Measurements from ENCODE around the gene RSAD2.

DNA sequence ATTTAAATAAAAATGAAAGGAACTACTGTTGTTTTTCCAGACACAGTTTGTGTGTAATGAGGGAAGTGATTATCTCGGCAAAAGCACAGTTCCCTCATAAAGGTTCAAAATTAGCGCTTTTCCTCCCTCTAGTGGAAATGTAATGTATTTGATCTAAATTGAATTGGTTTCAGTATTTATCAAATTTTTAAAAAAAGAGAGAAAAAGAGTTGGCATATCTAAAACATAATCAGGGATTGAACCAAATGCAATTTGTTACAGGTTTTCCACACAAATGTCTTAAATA is 49.3 kb upstream of the RSAD2 start:
- TF ChIP-seq POLR2A (IDR thresholded peaks at IDR 0.05) (no peak), CTCF (IDR thresholded peaks at IDR 0.05) (peak in 2 of 7 experiments; percentile 31 to 33), POLR2AphosphoS5 (IDR thresholded peaks at IDR 0.05) (no peak), EP300 (IDR thresholded peaks at IDR 0.05) (no peak)
